ENCODE measurements around the gene PPM1D. TPM values are rescaled to one million over a fixed set of nuclear protein-coding genes. Genes with fewer than 3 reads are reported as not detected.
A peak's percentile ranks its signal among the peaks of the same experiment; 100 is the strongest.

PPM1D gene
- total and polyA plus RNA-seq, 2 of the 13 experiments (the other 11 are each of a cell fraction or from before 2014, with no cell fraction given) = 8.0 to 26.2 TPM

DNA sequence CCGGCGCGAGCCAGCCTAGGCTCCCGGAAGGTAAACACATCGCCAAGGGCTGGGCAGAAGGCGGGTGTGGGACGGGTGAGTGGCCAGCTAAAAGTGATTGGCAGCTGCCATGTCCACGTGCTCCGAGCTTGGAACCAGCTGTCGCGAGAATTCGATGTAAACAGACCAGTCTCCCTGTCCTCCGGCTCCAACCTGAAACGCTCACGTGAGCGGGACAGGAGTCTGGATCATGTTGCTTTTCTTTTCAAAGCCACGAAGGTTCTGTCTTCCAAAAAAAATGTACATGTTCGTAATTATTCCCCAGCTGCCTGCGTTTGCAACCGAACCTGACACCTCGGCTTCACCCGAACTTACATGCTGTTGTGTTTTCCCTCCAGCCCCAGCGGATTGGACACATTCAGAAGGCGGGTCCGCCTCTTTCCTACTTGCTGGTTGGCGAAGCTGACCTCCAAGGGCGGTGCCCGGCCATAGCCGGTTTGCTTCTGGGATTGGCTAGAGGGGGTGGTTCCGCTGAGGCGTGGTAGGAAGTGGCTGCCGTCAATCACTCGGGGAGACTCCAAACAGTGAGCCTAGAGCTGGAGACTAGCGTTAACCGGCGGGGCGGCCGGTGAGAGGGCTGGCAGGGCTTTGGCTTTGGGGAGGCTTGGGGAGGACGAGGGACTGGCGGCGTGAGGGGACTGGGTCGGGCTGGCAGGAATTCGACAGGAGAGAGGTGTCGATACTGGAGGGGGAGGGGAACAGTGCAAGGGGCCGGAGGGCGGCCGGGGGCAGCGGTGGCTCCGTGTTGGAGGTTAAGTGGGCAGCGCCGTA is 77.5 kb downstream of the PPM1D start, which contains the start of gene BCAS3 (continued):
- TF ChIP-seq RARA (CRISPR knock-in tag; IDR thresholded peaks at IDR 0.05) (peak; percentile 18), ZBTB20 (CRISPR knock-in tag; IDR thresholded peaks at IDR 0.05; ENCODE audit: borderline replicate concordance, low read depth) (0 out of 2 replicates have a peak, but pooled peaks have one; percentile 64), ZNF274 (CRISPR knock-in tag; IDR thresholded peaks at IDR 0.05) (peak; percentile 69), ZNF234 (CRISPR knock-in tag; conservative IDR thresholded peaks at IDR 0.05) (no peak), TBL1XR1 (IDR thresholded peaks at IDR 0.05; ENCODE audit: borderline replicate concordance, low read length, partially characterized antibody) (no peak), ZNF776 (CRISPR knock-in tag; IDR thresholded peaks at IDR 0.05) (peak; percentile 78; the same call in 1 of the 2 replicates), ZNF350 (CRISPR knock-in tag; IDR thresholded peaks at IDR 0.05; ENCODE audit: borderline replicate concordance, low read depth) (peak; percentile 89), MEIS2 (CRISPR knock-in tag; IDR thresholded peaks at IDR 0.05) (peak; percentile 99), CC2D1A (CRISPR knock-in tag; IDR thresholded peaks at IDR 0.05) (no peak), ZNF761 (CRISPR knock-in tag; conservative IDR thresholded peaks at IDR 0.05) (peak; percentile 83), ARHGAP35 (CRISPR knock-in tag; IDR thresholded peaks at IDR 0.05; ENCODE audit: borderline replicate concordance) (peak; percentile 57; the same call in 1 of the 2 replicates), EED (CRISPR knock-in tag; IDR thresholded peaks at IDR 0.05) (peak; percentile 91; the same call in 1 of the 2 replicates), ZNF720 (CRISPR knock-in tag; IDR thresholded peaks at IDR 0.05) (0 out of 2 replicates have a peak, but pooled peaks have one; percentile 57), RBAK (CRISPR knock-in tag; IDR thresholded peaks at IDR 0.05) (peak; percentile 45; the same call in 1 of the 2 replicates), ZNF446 (CRISPR knock-in tag; IDR thresholded peaks at IDR 0.05) (peak; percentile 43; the same call in 1 of the 2 replicates), ZNF746 (CRISPR knock-in tag; IDR thresholded peaks at IDR 0.05) (no peak), RFX5 (IDR thresholded peaks at IDR 0.05; ENCODE audit: low read depth, low read length) (no peak), KDM1A (CRISPR knock-in tag; IDR thresholded peaks at IDR 0.05) (no peak), HNRNPH1 (optimal IDR thresholded peaks at IDR 0.05; ENCODE audit: low read depth, low read length) (no peak), CREM (IDR thresholded peaks at IDR 0.05) (peak; percentile 79), CREM (CRISPR knock-in tag; IDR thresholded peaks at IDR 0.05) (no peak), ZC3H4 (CRISPR knock-in tag; IDR thresholded peaks at IDR 0.05; ENCODE audit: borderline replicate concordance) (no peak)
- TF ChIP-seq, protein P1, sequence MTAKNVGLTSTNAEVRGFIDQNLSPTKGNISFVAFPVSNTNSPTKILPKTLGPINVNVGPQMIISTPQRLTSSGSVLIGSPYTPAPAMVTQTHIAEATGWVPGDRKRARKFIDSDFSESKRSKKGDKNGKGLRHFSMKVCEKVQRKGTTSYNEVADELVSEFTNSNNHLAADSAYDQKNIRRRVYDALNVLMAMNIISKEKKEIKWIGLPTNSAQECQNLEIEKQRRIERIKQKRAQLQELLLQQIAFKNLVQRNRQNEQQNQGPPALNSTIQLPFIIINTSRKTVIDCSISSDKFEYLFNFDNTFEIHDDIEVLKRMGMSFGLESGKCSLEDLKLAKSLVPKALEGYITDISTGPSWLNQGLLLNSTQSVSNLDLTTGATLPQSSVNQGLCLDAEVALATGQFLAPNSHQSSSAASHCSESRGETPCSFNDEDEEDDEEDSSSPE (CRISPR knock-in tag; IDR thresholded peaks at IDR 0.05) = peak; percentile 73; the same call in 1 of the 2 replicates

All from HepG2 (cell line).